ENCODE data around the gene ZNF778. TPM values are rescaled to one million over a fixed set of nuclear protein-coding genes. Genes with fewer than 3 reads are reported as not detected.

Gene ZNF778
- total and polyA plus RNA-seq, 2 of the 13 experiments (the other 11 are each of a cell fraction or from before 2014, with no cell fraction given) = 3.8 to 7.2 TPM

- no peak for TF ChIP-seq CENPT (CRISPR knock-in tag; IDR thresholded peaks at IDR 0.05; ENCODE audit: low read depth)
- TF ChIP-seq ZNF609 (CRISPR knock-in tag; IDR thresholded peaks at IDR 0.05; ENCODE audit: borderline replicate concordance) = no peak
- no peak for TF ChIP-seq TRIM24 (CRISPR knock-in tag; IDR thresholded peaks at IDR 0.05)
- TF ChIP-seq MNT (IDR thresholded peaks at IDR 0.05) = no peak
- peak; percentile 32; the same call in 1 of the 2 replicates for TF ChIP-seq ZNF263 (CRISPR knock-in tag; IDR thresholded peaks at IDR 0.05)
- TF ChIP-seq ZNF333 (CRISPR knock-in tag; IDR thresholded peaks at IDR 0.05; ENCODE audit: borderline replicate concordance) = no peak
- no peak for TF ChIP-seq KLF11 (CRISPR knock-in tag; IDR thresholded peaks at IDR 0.05)
- TF ChIP-seq THAP11 (CRISPR knock-in tag; IDR thresholded peaks at IDR 0.05) = no peak
- no peak for TF ChIP-seq KLF13 (CRISPR knock-in tag; IDR thresholded peaks at IDR 0.05)
- no peak for TF ChIP-seq ZNF234 (CRISPR knock-in tag; conservative IDR thresholded peaks at IDR 0.05)
- no peak for TF ChIP-seq ZNF30 (CRISPR knock-in tag; IDR thresholded peaks at IDR 0.05)
- no peak for TF ChIP-seq PRMT3 (CRISPR knock-in tag; IDR thresholded peaks at IDR 0.05; ENCODE audit: borderline replicate concordance, low read depth)
- no peak for TF ChIP-seq NFAT5 (CRISPR knock-in tag; IDR thresholded peaks at IDR 0.05)
- no peak for TF ChIP-seq TFAP4 (IDR thresholded peaks at IDR 0.05; ENCODE audit: borderline replicate concordance, low read depth)
Observed at GRCh38 chr16:89184933-89185794, 32.3 kb upstream of the ZNF778 start (continued).

Data from HepG2 (cell line).